Stimulated activated naive CD8-positive, alpha-beta T cell treated with anti-CD3 and anti-CD28 coated beads, Interleukin-15, amount 100 ng/mL, for 72 hours (primary cell): ENCODE data around the gene CCL5.
"Not testable (repeated sequence)": the region's sequence is repeated elsewhere in the genome, so short reads cannot be mapped to it uniquely, and the experiment has no call there.

Source experiments
- ATAC-seq: fragments of 150-1000 bp; cut with Tn5 transposase; 2 replicates; pipeline ENCODE4 v1.10.0; 2021; ENCODE audit warnings: mild to moderate bottlenecking, moderate library complexity
- DNase-seq, 2 donors: peaks; one replicate each; pipeline ENCODE4 v3.0.0; 2021 to 2022
- H3K27ac Mint-ChIP-seq, 2 donors: one replicate each; pipeline ENCODE4 v1.8.0; 2022; ENCODE audit warnings: mild to moderate bottlenecking in 2 of 2, mixed read lengths in 2 of 2, moderate library complexity in 2 of 2
- H3K27me3 Mint-ChIP-seq: one replicate; pipeline ENCODE4 v1.8.0; 2022; ENCODE audit warnings: mixed read lengths
- H3K4me1 Mint-ChIP-seq: one replicate; pipeline ENCODE4 v1.8.0; 2022; ENCODE audit warnings: mild to moderate bottlenecking, mixed read lengths
- H3K4me3 Mint-ChIP-seq, 2 donors: one replicate each; pipeline ENCODE4 v1.8.0; 2022; ENCODE audit warnings: mild to moderate bottlenecking in 2 of 2, mixed read lengths in 2 of 2, moderate library complexity in 1 of 2
- H3K9me3 Mint-ChIP-seq, 2 donors: one replicate each; pipeline ENCODE4 v1.8.0; 2022; ENCODE audit warnings: mixed read lengths in 2 of 2

CCL5 gene

GRCh38 chr17:35906191-35906925 lies 26.2 kb upstream of the CCL5 start:
- Mint-ChIP-seq H3K9me3 (no peaks in the 10 kb centered on the region), H3K4me1 (peaks cover 20% of the 10 kb centered on the region), H3K4me3 (no peak overlapping the region), H3K27ac (no peak overlapping the region), H3K27me3 (no peaks in the 10 kb centered on the region)
- no peak for DNase-seq
- ATAC-seq, result no peak

DNA sequence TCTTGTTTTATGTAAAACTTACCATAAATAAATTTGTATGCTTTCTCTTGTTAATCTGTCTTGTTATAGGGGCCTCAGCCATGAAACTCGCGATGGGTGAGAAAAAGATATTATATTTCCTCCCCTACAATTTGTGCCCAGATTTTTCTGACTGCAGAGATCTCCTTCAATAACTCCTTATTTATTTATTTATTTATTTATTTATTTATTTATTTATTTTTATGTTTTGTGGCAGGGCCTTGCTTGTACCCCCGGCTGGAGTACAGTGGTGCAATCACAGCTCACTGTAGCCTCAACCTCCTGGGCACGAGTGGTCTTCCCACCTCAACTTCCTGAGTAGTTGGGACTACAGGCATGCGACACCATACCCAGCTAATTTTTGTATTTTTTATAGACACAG lies 23.3 kb upstream of the CCL5 start:
- Mint-ChIP-seq H3K27me3 (no peaks in the 10 kb centered on the region), H3K4me3 (no peak overlapping the region), H3K9me3 (no peaks in the 10 kb centered on the region), H3K4me1 (peaks cover 31% of the 10 kb centered on the region), H3K27ac (no peak overlapping the region)
- DNase-seq (no peak), ATAC-seq (no peak)

GRCh38 chr17:35901631-35902175 lies 21.5 kb upstream of the CCL5 start:
- ATAC-seq (no peak), DNase-seq (no peak)
- H3K27ac Mint-ChIP-seq, result no peak overlapping the region
- peaks cover 41% of the 10 kb centered on the region for H3K4me1 Mint-ChIP-seq
- peak overlapping the region in 1 of 2 donors; percentile 57 for H3K4me3 Mint-ChIP-seq
- H3K9me3 Mint-ChIP-seq, result no peaks in the 10 kb centered on the region
- H3K27me3 Mint-ChIP-seq, result no peaks in the 10 kb centered on the region

DNA sequence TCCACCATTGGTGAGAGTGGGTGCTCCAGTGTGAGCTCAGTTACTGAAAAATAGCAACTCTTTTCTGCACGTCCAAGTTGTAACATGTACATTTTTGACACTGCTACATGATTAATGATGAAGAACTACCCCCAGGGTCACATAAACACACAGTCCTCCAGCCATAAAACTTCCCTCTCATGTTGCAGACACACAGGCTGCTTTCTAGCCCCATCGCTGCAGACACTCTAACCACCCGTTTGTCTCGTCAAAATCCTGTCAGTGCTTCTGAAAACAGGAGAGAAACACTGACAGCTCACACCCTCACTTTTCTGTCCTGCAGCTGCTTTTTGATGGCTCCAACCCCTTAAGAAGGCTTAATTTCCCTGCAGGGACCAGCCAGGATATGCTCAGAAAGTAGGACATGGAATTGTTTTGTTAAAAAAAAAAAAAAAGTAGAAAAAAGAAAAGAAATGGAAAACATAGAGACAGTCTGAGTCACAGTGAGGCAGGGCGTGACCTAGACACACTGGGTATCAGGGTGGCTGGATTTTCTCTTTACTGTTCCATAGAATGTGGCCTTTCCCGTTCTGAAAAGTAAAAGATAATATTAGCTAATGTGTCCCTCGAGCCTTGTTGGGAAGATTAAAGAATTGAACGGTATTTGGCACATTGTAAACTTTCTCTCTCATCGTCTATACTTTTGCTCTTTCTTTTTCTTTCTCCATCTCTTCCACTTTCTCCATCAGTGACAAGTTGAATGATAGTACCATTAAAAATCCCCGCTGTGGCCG lies 20.7 kb upstream of the CCL5 start:
- Mint-ChIP-seq H3K27ac (peak overlapping the region; percentile 58 to 99), H3K27me3 (no peaks in the 10 kb centered on the region), H3K4me1 (peaks cover 49% of the 10 kb centered on the region), H3K9me3 (no peaks in the 10 kb centered on the region), H3K4me3 (peak overlapping the region; percentile 65 to 80)
- DNase-seq (no peak), ATAC-seq (no peak)

GRCh38 chr17:35900280-35900679 lies 20.1 kb upstream of the CCL5 start:
- peak overlapping the region; percentile 65 to 80 for H3K4me3 Mint-ChIP-seq
- DNase-seq (no peak), ATAC-seq (no peak)
- H3K4me1 Mint-ChIP-seq, result peaks cover 56% of the 10 kb centered on the region
- H3K9me3 Mint-ChIP-seq, result no peaks in the 10 kb centered on the region
- peak overlapping the region; percentile 9 to 99 for H3K27ac Mint-ChIP-seq
- no peaks in the 10 kb centered on the region for H3K27me3 Mint-ChIP-seq

DNA sequence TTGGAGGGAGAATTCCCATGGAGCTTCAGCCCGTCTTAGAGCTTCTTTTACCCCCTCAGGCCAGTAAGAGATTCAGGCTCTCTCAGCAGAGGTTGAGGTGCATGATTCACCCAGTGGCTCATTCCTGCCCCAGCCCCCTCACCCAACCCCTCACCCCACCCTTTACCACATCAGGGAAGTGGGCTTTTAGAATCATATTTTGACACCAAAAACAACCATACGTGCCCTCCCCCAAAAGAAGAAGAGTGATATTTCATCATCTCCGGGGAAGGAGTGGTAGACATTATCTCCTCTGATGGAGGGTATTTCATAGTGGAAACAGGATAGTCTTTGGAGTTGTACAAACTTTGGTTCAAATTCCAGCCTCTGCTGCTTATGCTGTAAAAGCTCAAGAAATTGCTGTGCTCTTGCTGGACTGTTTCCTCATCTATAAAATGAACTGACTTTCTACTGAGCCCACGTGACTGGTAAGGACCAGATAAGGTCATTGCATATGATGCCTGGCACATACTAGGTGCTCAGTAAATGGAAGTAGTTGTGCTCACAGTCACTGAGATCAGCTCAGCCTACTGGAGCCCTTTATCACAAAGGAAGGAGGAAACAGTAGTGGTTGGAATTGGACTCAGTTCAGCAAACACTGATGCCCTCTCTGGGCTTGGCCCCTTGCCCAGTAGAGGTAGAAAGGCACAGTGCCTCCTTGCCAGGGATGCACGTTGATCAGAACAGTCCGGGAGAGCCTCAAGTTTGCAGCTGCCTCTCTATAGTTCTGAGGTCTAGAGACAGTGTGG lies 18.3 kb upstream of the CCL5 start:
- Mint-ChIP-seq H3K9me3 (no peaks in the 10 kb centered on the region), H3K4me1 (peaks cover 69% of the 10 kb centered on the region), H3K4me3 (peak overlapping the region; percentile 65 to 80), H3K27me3 (no peaks in the 10 kb centered on the region), H3K27ac (peak overlapping the region; percentile 95 to 99)
- ATAC-seq (peak; percentile 80), DNase-seq (peak; percentile 45 to 72)

DNA sequence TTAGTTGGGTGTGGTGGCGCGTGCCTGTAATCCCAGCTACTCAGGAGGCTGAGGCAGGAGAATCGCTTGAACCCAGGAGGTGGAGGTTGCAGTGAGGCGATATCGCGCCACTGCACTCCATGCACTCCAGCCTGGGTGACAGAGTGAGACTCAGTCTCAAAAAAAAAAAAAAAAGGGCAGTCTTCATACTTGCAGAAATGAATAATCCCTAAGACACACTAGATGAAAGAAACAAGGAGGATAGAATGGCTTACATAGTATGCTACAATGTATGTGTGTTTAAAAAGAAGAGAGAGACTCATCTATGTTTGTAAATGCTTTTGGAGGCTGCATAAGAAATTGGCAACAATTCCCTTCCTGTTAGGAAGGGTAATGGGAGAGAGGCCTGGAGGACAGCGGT lies 17.6 kb upstream of the CCL5 start:
- not testable (repeated sequence) for H3K27me3 Mint-ChIP-seq, H3K9me3 Mint-ChIP-seq, ATAC-seq, DNase-seq
- peaks cover 76% of the 10 kb centered on the region for H3K4me1 Mint-ChIP-seq
- peak overlapping the region; percentile 28 to 95 for H3K27ac Mint-ChIP-seq
- H3K4me3 Mint-ChIP-seq, result peak overlapping the region; percentile 65 to 80

DNA sequence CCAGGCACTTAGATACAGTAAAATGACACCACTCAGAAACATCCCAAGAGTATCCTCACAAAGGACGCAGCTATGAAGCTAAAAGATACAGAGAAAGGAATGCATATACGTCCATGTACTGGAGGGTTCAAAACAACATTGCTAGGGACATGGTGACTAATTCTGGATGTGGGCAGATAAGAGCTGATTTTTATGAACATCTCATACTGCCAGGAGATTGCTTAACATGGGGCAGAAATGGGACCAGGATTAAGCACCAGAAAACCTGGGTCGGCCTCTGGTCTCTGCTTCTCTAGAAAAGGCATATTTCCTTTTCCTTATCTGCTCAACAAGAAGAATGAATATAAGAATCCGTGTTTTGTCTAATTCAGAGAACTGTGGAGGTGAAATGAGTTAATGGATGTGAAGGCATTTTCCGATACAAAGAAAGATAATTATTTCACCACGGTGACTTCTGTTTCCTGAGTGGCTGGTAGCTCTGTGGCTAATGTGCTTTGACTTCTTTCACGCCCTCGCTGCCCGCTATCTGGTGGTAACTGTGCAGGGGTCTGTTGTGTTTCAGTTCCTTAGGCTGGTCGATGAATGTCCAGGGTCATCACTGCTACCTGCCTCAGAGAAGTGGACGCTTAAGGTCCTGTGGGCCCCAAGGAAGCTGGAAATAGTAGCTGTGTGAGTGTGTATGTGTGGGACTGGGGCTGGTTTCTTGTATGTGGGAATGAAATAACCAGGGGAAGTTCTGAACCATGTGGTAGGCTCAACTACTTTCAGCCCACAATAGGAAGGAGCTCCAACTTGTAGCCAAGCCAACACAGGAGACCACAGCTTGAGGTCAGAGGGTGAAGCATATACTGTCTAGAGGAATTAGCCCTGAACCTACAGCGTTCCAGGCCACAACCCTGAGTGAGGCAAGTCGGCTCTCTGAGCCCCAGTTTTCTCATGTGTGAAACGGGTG lies 15.8 kb upstream of the CCL5 start:
- Mint-ChIP-seq H3K4me1 (peaks cover 88% of the 10 kb centered on the region), H3K9me3 (peaks cover 4 to 7% of the 10 kb centered on the region in 2 donors), H3K4me3 (peak overlapping the region; percentile 65 to 77), H3K27me3 (no peaks in the 10 kb centered on the region), H3K27ac (peak overlapping the region; percentile 86 to 93)
- peak; percentile 44 to 81 for DNase-seq
- peak; percentile 86 for ATAC-seq

- Mint-ChIP-seq H3K27ac (no peak overlapping the region), H3K4me1 (peaks cover 88% of the 10 kb centered on the region), H3K27me3 (no peaks in the 10 kb centered on the region), H3K9me3 (peaks cover 4 to 7% of the 10 kb centered on the region in 2 donors), H3K4me3 (no peak overlapping the region)
- ATAC-seq (no peak), DNase-seq (no peak)
Observed at GRCh38 chr17:35894206-35894605, 14.0 kb upstream of the CCL5 start.

DNA sequence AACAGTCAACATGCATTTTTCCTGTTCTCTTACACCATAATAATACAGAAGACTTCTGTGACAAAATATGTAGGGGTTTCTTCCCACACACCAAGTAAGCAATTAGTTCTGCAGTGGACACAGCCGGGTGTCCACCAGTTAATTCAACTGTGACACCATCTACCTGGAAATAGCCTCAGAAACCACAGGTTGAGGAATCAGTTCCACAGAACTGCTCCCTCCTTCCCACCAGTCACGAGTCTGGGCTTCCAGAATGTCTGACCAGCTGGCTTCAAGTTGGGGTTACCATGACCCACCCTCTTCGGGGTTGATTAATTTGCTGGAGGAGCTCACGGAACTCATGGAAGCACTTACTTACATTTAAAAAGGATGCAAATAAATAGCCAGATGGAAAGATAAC lies 13.6 kb upstream of the CCL5 start:
- DNase-seq (no peak), ATAC-seq (no peak)
- Mint-ChIP-seq H3K27me3 (no peaks in the 10 kb centered on the region), H3K9me3 (peaks cover 4 to 7% of the 10 kb centered on the region in 2 donors), H3K27ac (no peak overlapping the region), H3K4me3 (no peak overlapping the region), H3K4me1 (peaks cover 88% of the 10 kb centered on the region)

GRCh38 chr17:35892091-35893035 lies 12.2 kb upstream of the CCL5 start:
- Mint-ChIP-seq H3K9me3 (peaks cover 4 to 7% of the 10 kb centered on the region in 2 donors), H3K4me3 (peak overlapping the region; percentile 53 to 74), H3K27ac (peak overlapping the region; percentile 78 to 97), H3K27me3 (no peaks in the 10 kb centered on the region), H3K4me1 (peaks cover 83% of the 10 kb centered on the region)
- ATAC-seq, result peak; percentile 65
- DNase-seq, result peak; percentile 49 to 65

GRCh38 chr17:35891269-35891668 lies 11.1 kb upstream of the CCL5 start:
- Mint-ChIP-seq H3K27ac (peak overlapping the region in 1 of 2 donors; percentile 59), H3K4me3 (peak overlapping the region; percentile 34 to 70), H3K9me3 (peaks cover 4 to 7% of the 10 kb centered on the region in 2 donors), H3K4me1 (peaks cover 77% of the 10 kb centered on the region), H3K27me3 (no peaks in the 10 kb centered on the region)
- ATAC-seq (no peak), DNase-seq (no peak)

DNA sequence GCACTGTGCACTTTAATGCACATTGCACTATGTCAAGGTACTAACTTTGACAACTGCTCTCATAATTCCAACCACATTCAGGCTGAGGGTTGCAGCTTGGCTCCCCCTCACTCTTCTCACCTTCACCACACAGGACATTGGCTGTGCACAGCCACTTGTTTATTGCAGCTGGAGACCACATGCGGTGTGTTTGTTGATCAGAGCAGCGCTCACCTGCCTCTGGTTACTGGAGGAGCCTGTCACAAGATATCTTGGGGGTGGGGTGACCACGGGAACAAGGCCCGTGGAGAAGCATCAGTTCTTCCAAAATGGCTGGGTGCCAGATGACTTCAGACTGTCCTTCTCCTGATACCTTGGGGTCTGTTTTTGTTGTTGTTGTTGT lies 10.6 kb upstream of the CCL5 start:
- Mint-ChIP-seq H3K27me3 (no peaks in the 10 kb centered on the region), H3K4me3 (peak overlapping the region; percentile 34 to 70), H3K9me3 (peaks cover 4 to 7% of the 10 kb centered on the region in 2 donors), H3K27ac (peak overlapping the region in 1 of 2 donors; percentile 59), H3K4me1 (peaks cover 72% of the 10 kb centered on the region)
- ATAC-seq, result peak; percentile 80
- peak; percentile 63 to 79 for DNase-seq
